VCaP (cell line): ENCODE measurements around the gene GSTA4.
A peak's percentile ranks its signal among the peaks of the same experiment; 100 is the strongest.

ENCODE experiments used
- H3K27ac ChIP-seq: fragments of 450-650 bp; 2 replicates; pipeline ENCODE4 v1.5.1; 2017
- TF ChIP-seq, protein P1 (sequence below): fragments of 450-650 bp; conservative IDR thresholded peaks from 2 replicates; pipeline ENCODE4 v1.5.1; 2017; ENCODE audit warnings: mild to moderate bottlenecking, moderate library complexity

Gene GSTA4

DNA sequence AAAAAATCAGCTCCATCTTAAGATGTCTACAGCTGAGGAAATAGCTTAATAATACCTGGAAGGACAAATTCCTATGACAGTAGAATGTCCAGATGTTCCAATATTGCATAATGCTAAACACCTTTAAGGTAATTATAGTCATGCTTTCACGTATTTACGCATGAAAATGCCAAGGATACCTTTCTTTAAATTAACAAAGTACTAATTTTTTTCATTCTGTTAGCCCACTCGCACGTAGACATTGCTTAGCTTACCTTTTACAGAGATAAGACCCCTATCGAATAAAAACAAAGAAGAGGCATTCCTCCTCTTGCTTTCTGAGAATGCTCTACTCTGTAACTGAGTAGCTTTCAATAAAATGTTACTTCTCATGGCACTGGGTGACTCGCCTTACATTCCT lies 4.4 kb upstream of the GSTA4 start:
- no peak overlapping the region for H3K27ac ChIP-seq
- TF ChIP-seq, protein P1, sequence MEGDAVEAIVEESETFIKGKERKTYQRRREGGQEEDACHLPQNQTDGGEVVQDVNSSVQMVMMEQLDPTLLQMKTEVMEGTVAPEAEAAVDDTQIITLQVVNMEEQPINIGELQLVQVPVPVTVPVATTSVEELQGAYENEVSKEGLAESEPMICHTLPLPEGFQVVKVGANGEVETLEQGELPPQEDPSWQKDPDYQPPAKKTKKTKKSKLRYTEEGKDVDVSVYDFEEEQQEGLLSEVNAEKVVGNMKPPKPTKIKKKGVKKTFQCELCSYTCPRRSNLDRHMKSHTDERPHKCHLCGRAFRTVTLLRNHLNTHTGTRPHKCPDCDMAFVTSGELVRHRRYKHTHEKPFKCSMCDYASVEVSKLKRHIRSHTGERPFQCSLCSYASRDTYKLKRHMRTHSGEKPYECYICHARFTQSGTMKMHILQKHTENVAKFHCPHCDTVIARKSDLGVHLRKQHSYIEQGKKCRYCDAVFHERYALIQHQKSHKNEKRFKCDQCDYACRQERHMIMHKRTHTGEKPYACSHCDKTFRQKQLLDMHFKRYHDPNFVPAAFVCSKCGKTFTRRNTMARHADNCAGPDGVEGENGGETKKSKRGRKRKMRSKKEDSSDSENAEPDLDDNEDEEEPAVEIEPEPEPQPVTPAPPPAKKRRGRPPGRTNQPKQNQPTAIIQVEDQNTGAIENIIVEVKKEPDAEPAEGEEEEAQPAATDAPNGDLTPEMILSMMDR, result no peak

DNA sequence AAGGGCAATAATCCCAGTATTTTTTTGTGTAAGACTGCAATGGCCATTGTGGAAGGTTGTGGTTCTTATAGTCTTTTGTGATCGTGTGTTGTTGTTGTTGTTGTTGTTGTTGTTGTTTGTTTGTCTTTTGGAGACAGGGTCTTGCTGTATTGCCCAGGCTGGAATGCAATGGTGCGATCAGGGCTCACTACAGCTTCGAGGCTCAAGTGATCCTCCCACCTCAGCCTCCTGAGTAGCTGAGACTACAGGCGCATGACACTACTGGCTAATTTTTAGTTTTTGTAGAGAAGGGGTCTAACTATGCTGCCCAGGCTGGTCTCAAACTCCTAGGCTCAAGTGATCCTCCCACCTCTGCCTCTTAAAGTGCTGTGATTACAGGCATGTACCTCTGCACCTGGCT lies 3.5 kb upstream of the GSTA4 start:
- no peak overlapping the region for H3K27ac ChIP-seq
- TF ChIP-seq, protein P1, result no peak

DNA sequence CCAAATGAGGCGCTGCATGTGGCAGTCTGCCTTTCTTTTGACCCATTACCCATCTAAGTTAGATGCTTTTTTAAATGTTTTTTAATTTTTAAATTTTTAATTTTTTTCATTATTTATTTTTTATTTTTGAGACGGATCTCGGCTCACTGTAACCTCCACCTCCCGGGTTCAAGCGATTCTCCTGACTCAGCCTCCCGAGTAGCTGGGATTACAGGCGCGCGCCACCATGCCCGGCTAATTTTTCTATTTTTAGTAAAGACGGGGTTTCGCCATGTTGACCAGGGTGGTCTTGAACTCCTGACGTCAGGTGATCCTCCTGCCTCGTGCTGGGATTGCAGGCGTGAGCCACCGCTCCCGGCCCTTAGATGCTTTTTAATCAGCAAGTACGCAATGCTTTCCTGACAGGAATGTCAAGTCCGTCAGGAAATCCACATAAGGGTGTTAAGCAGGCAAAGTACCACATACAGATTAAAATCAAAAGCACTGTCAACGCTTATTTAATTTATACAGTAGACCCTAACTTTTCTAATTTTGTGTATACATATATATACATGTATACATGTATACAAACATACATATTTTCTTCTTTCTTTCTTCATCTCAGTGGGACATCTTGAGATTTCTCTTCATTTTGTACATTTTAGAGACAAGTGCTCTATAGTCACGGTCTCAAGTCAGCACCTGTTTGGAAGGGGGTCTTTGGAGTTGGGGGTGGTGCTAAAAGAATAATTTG lies 995 bp upstream of the GSTA4 start:
- peak overlapping the region; percentile 97 for H3K27ac ChIP-seq
- TF ChIP-seq, protein P1, result no peak

DNA sequence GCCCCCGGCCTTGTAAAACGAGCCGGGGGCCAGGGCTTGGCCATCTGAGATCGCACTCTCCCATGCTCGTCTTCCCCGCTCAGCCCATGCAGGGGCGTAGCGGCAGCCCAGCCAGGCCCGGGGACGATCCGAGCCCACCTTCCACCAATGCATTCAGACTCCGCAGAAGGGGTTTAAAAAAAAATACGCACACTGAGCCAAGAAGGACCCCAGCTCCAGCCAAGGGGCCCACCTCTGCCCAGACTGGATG lies 320 bp downstream of the GSTA4 start:
- peak overlapping the region; percentile 97 for H3K27ac ChIP-seq
- TF ChIP-seq, protein P1, result no peak

DNA sequence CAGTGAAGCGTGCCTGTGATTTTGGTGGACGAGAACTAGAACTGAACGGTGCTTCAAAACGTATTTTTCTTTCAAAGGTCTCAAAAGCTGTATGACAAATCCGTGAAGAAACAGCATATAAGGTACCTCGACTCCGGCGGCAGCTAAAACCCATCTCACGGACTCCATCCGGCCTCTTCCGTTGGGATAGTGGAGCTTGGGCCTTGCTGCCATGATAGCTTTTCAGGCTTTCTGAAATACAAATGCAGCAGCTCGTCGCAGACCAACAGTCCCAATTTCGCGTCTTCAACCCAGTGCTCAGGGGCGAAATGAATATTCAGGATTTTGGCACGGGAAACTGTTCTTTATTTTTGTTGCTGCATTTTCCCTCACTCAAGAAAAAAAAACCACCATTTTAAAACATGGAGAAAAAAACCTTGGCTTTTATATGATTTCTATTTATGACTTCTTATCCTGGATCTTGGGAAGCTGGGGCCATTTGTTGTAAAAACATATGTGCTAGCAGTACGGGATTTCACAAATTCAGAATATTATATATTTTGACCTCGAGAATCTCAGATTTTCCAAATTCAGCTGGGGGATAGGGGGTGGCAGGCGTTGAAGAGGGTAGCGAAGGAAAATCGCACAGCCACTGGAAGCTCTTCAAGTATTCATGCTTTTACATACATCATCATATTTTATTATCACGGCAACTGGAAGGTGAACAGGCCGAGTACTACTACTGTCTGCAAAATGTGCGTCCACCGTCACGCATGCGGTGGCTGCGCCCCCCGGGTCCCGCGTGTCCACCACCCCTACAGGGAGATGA lies 849 bp downstream of the GSTA4 start:
- peak overlapping the region; percentile 97 for H3K27ac ChIP-seq
- TF ChIP-seq, protein P1, result no peak

GRCh38 chr6:52992980-52993920 lies 1.8 kb downstream of the GSTA4 start:
- TF ChIP-seq, protein P1, result no peak
- H3K27ac ChIP-seq, result peak overlapping the region; percentile 97

DNA sequence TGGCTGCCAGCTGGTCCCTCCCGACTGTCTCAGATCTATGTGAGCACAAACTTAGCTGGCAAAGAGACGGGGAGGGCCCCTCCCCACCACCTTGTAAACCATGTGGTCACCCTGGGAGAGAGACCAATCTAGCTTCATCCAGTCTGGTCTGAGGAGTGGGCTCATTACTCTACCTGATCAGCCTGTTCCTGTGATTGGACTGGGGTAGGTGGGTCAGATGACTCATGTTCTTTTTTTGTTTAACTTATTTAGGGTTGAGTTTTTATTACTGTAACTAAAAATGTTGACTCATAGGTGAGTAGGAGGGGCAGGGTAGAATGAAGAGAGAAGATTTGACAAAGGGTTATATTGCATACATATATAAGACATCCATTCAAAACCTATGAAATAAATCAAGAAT lies 4.7 kb downstream of the GSTA4 start:
- H3K27ac ChIP-seq, result no peak overlapping the region
- TF ChIP-seq, protein P1, result no peak
